ENCODE data around the gene PPP2R1B.

The PPP2R1B gene

DNA sequence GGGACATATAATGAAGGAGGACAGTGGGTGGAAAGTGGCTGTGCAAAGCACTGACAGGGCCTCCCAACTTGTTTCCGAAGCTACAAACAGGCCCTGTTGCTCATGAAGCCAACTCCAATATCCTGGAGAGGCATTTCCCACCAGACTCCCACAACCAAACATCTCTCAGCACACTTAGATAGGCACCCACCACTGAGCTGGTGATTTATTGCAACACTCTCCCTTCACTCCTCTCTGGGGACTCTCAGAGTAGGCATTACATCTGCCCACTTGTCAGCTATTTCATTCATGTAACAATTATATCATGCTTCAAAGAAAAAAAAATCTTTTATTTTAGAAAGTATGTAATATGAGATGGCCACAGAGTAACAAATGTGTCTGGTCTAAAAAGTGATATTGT lies 32.1 kb upstream of the PPP2R1B start:
- no peak for DNase-seq (ENCODE audit: low read depth in 1 of 2, low spot score in 1 of 2)
- H3K27me3 ChIP-seq (ENCODE audit: insufficient read depth, poor library complexity, severe bottlenecking): no peaks in the 10 kb centered on the region
- TF ChIP-seq GABPA (IDR thresholded peaks at IDR 0.05; ENCODE audit: low read depth): no peak
- TF ChIP-seq, protein P1, sequence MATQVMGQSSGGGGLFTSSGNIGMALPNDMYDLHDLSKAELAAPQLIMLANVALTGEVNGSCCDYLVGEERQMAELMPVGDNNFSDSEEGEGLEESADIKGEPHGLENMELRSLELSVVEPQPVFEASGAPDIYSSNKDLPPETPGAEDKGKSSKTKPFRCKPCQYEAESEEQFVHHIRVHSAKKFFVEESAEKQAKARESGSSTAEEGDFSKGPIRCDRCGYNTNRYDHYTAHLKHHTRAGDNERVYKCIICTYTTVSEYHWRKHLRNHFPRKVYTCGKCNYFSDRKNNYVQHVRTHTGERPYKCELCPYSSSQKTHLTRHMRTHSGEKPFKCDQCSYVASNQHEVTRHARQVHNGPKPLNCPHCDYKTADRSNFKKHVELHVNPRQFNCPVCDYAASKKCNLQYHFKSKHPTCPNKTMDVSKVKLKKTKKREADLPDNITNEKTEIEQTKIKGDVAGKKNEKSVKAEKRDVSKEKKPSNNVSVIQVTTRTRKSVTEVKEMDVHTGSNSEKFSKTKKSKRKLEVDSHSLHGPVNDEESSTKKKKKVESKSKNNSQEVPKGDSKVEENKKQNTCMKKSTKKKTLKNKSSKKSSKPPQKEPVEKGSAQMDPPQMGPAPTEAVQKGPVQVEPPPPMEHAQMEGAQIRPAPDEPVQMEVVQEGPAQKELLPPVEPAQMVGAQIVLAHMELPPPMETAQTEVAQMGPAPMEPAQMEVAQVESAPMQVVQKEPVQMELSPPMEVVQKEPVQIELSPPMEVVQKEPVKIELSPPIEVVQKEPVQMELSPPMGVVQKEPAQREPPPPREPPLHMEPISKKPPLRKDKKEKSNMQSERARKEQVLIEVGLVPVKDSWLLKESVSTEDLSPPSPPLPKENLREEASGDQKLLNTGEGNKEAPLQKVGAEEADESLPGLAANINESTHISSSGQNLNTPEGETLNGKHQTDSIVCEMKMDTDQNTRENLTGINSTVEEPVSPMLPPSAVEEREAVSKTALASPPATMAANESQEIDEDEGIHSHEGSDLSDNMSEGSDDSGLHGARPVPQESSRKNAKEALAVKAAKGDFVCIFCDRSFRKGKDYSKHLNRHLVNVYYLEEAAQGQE (IDR thresholded peaks at IDR 0.05; ENCODE audit: insufficient replicate concordance, low read depth): no peak
- TF ChIP-seq, protein P2, sequence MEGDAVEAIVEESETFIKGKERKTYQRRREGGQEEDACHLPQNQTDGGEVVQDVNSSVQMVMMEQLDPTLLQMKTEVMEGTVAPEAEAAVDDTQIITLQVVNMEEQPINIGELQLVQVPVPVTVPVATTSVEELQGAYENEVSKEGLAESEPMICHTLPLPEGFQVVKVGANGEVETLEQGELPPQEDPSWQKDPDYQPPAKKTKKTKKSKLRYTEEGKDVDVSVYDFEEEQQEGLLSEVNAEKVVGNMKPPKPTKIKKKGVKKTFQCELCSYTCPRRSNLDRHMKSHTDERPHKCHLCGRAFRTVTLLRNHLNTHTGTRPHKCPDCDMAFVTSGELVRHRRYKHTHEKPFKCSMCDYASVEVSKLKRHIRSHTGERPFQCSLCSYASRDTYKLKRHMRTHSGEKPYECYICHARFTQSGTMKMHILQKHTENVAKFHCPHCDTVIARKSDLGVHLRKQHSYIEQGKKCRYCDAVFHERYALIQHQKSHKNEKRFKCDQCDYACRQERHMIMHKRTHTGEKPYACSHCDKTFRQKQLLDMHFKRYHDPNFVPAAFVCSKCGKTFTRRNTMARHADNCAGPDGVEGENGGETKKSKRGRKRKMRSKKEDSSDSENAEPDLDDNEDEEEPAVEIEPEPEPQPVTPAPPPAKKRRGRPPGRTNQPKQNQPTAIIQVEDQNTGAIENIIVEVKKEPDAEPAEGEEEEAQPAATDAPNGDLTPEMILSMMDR (IDR thresholded peaks at IDR 0.05; ENCODE audit: insufficient read depth, low read length): no peak
- TF ChIP-seq POLR2AphosphoS5 (IDR thresholded peaks at IDR 0.05; ENCODE audit: low read depth): no peak
- TF ChIP-seq SPI1 (IDR thresholded peaks at IDR 0.05; ENCODE audit: borderline replicate concordance, low read depth): no peak
- H3K27ac ChIP-seq (replicated peaks): no peak overlapping the region
- H3K4me3 ChIP-seq (replicated peaks; ENCODE audit: insufficient read depth, low read length): no peak overlapping the region

DNA sequence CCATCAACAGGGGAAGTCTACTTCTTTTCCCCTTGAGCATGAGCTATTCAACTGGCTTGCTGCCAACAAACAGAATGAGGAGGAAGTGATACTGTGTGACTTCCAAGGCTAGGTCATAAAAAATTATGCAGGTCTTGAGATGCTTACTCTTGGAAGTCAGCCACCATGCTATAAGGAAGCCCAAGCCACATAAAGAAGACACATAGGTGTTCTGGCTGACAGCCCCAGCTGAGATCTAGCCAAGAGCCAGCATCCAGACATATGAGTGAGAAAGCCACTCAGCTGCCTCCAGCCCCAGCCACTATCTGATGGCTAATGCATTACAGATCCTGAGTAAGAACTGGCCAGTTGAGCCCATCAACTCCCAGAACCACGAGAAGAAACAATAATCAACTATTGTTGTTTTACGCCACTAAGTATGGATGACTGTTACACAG lies 31.0 kb upstream of the PPP2R1B start:
- peak; percentile 75 to 88 for DNase-seq (ENCODE audit: low read depth in 1 of 2, low spot score in 1 of 2)
- Histone ChIP-seq H3K27me3 (ENCODE audit: insufficient read depth, poor library complexity, severe bottlenecking) (no peaks in the 10 kb centered on the region), H3K4me3 (replicated peaks; ENCODE audit: insufficient read depth, low read length) (no peak overlapping the region), H3K27ac (replicated peaks) (no peak overlapping the region)
- TF ChIP-seq, protein P2 (IDR thresholded peaks at IDR 0.05; ENCODE audit: insufficient read depth, low read length): no peak
- peak; percentile 47; the same call in 1 of the 2 replicates for TF ChIP-seq SPI1 (IDR thresholded peaks at IDR 0.05; ENCODE audit: borderline replicate concordance, low read depth)

DNA sequence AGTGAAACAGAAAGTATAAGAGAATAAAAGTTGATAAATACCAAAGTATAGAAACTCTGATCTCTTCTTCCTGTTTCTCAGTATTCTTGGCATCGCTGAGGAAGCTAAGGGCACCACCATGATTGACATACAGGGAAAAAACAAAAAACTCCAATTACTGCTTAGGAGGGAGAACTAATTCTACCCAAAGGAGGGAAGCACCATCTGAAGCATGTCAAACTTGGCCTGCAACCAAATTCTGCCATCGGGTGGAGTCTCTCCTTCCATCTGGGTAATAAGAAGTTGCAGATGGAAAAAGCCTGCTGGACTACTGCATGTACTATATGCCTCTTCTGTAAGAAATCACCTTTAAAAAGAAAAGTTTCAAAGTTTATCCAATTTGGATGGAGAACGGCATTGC lies 30.5 kb upstream of the PPP2R1B start:
- DNase-seq (ENCODE audit: low read depth in 1 of 2, low spot score in 1 of 2): peak in 1 of 2 experiments; percentile 10
- TF ChIP-seq POLR2AphosphoS5 (IDR thresholded peaks at IDR 0.05; ENCODE audit: low read depth): no peak
- TF ChIP-seq SPI1 (IDR thresholded peaks at IDR 0.05; ENCODE audit: borderline replicate concordance, low read depth): no peak
- TF ChIP-seq, protein P1 (IDR thresholded peaks at IDR 0.05; ENCODE audit: insufficient replicate concordance, low read depth): no peak
- no peak for TF ChIP-seq GABPA (IDR thresholded peaks at IDR 0.05; ENCODE audit: low read depth)
- TF ChIP-seq, protein P2 (IDR thresholded peaks at IDR 0.05; ENCODE audit: insufficient read depth, low read length): no peak
- no peak overlapping the region for H3K27ac ChIP-seq (replicated peaks)

DNA sequence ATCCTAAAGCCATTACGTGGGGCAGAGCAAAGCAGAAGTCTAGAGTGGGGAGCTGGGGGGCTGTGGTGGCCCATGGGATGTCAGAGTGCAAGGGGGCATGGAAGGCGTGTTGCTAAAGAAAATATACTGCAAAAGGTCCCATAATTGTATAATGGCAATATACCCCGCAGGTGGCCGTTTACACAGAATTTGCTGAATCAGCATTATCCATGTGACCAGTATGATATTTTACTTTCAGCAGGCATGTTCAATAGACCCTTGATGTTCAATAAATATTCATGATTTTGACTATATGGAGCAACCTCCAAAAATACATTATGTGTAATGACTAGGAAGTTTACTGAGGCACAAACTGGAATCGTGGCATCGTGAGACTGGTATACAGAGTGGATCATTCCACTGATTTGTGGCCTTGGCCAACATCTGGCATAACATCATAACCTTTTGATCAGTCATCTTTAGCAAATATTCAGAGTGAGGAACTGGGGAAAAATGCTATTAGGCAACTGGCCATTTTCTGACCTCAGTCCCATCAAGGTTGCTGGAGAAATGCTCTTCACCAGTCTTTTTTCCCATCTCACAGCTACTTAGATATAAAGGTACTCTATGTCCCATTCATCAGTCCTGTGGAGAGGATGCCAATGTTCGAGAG lies 29.3 kb upstream of the PPP2R1B start:
- H3K27me3 ChIP-seq (ENCODE audit: insufficient read depth, poor library complexity, severe bottlenecking): no peaks in the 10 kb centered on the region
- H3K27ac ChIP-seq (replicated peaks): no peak overlapping the region
- TF ChIP-seq SPI1 (IDR thresholded peaks at IDR 0.05; ENCODE audit: borderline replicate concordance, low read depth) (no peak), GABPA (IDR thresholded peaks at IDR 0.05; ENCODE audit: low read depth) (no peak), POLR2AphosphoS5 (IDR thresholded peaks at IDR 0.05; ENCODE audit: low read depth) (no peak)
- TF ChIP-seq, protein P2 (IDR thresholded peaks at IDR 0.05; ENCODE audit: insufficient read depth, low read length): no peak
- TF ChIP-seq, protein P1 (IDR thresholded peaks at IDR 0.05; ENCODE audit: insufficient replicate concordance, low read depth): no peak
- no peak overlapping the region for H3K4me3 ChIP-seq (replicated peaks; ENCODE audit: insufficient read depth, low read length)
- no peak for DNase-seq (ENCODE audit: low read depth in 1 of 2, low spot score in 1 of 2)

More for the DNA sequence above, 30.5 kb upstream of the PPP2R1B start:
- Histone ChIP-seq H3K4me3 (replicated peaks; ENCODE audit: insufficient read depth, low read length) (no peak overlapping the region), H3K27me3 (ENCODE audit: insufficient read depth, poor library complexity, severe bottlenecking) (no peaks in the 10 kb centered on the region)

All from HL-60 (cell line).